Erythroblast (primary cell): ENCODE measurements around the gene CNGA4.

ENCODE experiments used
- GATA1 ChIP-seq: IDR thresholded peaks from 2 replicates; pipeline ENCODE4 v1.6.1; 2011; ENCODE audit warnings: low read depth, mild to moderate bottlenecking, control low read depth, low read length, moderate library complexity
- POLR2A ChIP-seq: IDR thresholded peaks from 2 replicates; pipeline ENCODE4 v1.6.1; 2011; ENCODE audit warnings: mild to moderate bottlenecking, low read length

- no peak for TF ChIP-seq POLR2A
- TF ChIP-seq GATA1 = no peak
Observed at GRCh38 chr11:6248248-6248647, 9.4 kb downstream of the CNGA4 start.
